Hematopoietic multipotent progenitor cell treated with erythropoietin and hydrocortisone succinate and interleukin-3 and kit ligand, for 8 days (in vitro differentiated cells): Measurements from ENCODE around the gene CALD1.
A peak's percentile ranks its signal among the peaks of the same experiment; 100 is the strongest.

Experiments used
- DNase-seq: peaks from one replicate; pipeline ENCODE4 v3.0.0-alpha.2; 2015

Gene CALD1

GRCh38 chr7:134932707-134933370 lies 153.4 kb downstream of the CALD1 start:
- no peak for DNase-seq

DNA sequence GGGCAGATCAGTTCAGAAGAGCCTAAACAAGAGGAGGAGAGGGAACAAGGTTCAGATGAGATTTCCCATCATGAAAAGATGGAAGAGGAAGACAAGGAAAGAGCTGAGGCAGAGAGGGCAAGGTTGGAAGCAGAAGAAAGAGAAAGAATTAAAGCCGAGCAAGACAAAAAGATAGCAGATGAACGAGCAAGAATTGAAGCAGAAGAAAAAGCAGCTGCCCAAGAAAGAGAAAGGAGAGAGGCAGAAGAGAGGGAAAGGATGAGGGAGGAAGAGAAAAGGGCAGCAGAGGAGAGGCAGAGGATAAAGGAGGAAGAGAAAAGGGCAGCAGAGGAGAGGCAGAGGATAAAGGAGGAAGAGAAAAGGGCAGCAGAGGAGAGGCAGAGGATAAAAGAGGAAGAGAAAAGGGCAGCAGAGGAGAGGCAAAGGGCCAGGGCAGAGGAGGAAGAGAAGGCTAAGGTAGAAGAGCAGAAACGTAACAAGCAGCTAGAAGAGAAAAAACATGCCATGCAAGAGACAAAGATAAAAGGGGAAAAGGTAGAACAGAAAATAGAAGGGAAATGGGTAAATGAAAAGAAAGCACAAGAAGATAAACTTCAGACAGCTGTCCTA lies 154.1 kb downstream of the CALD1 start:
- no peak for DNase-seq

DNA sequence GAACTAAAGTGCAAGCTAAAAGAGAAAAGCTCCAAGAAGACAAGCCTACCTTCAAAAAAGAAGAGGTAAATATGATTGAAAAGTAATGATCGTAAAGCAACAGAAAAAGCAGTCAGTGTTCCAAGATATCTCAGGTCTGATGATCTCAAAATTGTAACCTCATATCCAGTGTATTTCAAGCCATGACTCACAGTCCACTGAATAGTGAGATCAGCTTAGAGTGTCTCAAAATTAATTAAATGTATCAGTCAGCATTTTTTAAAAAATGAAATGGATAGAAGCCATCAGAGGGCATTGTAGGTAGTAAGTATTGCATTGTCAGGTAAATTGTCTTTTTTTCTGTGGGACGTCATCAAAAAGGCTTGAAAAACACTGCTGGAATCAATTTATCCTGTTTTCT lies 156.3 kb downstream of the CALD1 start:
- no peak for DNase-seq

GRCh38 chr7:134936893-134937510 lies 157.6 kb downstream of the CALD1 start:
- no peak for DNase-seq

GRCh38 chr7:134938141-134938540 lies 158.7 kb downstream of the CALD1 start:
- DNase-seq: no peak

- DNase-seq: no peak
Observed at GRCh38 chr7:134939136-134939535, 159.7 kb downstream of the CALD1 start.

GRCh38 chr7:134940729-134941128 lies 161.3 kb downstream of the CALD1 start:
- no peak for DNase-seq

- no peak for DNase-seq
Observed at GRCh38 chr7:134941185-134941900, 161.9 kb downstream of the CALD1 start.

DNA sequence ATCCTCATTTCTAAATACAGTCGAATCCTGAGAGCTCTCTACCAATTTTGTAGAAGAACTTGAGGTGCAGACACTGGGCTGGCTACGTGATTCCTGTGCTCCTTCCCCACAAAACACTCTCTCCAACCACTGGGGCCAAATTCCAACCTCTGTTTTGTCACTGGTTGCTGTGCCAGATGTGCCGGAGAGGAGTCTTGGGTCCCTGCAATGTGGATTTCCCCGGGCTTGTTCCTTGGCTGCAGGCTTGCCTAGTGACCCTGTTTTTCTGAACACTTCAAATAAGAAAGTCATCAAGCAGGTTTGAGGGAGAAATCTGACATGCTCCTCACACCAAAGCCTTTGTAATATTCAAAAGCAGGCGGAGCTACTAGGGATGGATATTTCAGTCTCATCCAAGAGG lies 162.5 kb downstream of the CALD1 start:
- DNase-seq: no peak

GRCh38 chr7:134942690-134943466 lies 163.4 kb downstream of the CALD1 start:
- DNase-seq: no peak

- peak; percentile 48 for DNase-seq
Observed at GRCh38 chr7:134943785-134944400, 164.5 kb downstream of the CALD1 start.

GRCh38 chr7:134945691-134946090 lies 166.3 kb downstream of the CALD1 start:
- no peak for DNase-seq

DNA sequence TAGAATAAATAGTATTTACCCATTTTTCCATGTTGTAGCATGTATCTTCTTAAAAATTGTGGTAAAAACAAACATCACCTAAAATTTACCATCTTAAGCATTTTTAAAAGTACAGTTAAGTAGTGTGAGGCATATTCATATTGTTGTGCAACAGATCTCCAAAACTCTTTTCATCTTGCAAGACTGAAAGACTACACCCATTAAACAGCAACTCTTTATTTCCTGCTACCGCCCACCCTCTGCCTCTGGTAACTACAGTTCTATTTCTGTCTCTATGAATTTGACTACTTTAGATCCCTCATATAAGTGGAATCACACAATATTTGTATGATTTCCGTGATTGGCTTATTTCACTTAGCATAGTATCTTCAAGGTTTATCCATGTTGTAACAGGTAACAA lies 166.8 kb downstream of the CALD1 start:
- DNase-seq: no peak

DNA sequence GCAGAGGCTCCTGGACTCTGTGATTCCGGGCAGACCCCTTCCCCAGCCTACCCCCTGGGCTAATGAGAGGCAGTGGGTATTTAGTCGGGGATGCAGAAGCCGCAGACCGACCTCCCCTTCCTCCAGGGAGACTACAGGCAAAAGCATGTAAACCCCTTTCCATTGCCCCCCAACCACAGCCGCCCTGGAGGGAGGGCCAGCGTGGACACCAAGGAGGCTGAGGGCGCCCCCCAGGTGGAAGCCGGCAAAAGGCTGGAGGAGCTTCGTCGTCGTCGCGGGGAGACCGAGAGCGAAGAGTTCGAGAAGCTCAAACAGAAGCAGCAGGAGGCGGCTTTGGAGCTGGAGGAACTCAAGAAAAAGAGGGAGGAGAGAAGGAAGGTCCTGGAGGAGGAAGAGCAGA lies 167.9 kb downstream of the CALD1 start:
- no peak for DNase-seq

- DNase-seq: no peak
Observed at GRCh38 chr7:134947831-134948230, 168.4 kb downstream of the CALD1 start.

- no peak for DNase-seq
Observed at GRCh38 chr7:134948246-134948645, 168.8 kb downstream of the CALD1 start.

DNA sequence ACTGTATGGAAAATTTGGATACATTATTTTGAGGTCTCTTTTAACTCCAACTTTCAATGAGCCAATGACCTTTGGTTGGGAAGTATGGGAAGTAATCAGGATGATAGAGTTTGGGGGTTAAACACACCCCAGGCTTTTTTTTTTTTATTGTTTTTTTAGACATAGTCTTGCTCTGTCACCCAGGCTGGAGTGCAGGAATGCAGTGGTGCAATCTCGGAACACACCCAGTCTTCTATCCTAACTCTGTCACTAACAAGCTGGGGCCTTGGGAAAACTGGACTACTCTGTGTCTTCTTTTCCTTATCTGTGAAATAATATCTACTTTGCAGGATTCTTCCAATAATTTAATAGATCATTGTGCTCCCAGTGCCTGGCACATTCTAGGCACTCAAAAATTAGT lies 169.3 kb downstream of the CALD1 start:
- DNase-seq: no peak

DNA sequence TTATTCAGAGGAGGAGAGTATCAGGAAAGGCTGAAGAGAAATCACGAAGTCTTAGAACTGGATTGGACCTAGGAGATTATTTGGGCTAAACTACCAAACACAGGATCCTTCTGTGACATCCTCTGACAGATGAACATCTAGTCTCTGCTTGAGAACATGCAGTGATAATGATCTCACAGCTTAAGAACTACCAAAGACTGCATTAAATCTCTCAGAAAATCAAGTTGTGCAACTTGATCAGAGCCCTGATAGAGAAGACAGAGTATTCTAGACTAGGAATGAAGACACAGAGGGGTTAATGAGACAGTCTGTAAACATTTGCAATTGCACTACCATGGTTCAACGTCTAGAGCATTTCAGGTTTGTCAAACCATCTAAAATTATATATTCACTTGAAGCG lies 169.7 kb downstream of the CALD1 start:
- no peak for DNase-seq

DNA sequence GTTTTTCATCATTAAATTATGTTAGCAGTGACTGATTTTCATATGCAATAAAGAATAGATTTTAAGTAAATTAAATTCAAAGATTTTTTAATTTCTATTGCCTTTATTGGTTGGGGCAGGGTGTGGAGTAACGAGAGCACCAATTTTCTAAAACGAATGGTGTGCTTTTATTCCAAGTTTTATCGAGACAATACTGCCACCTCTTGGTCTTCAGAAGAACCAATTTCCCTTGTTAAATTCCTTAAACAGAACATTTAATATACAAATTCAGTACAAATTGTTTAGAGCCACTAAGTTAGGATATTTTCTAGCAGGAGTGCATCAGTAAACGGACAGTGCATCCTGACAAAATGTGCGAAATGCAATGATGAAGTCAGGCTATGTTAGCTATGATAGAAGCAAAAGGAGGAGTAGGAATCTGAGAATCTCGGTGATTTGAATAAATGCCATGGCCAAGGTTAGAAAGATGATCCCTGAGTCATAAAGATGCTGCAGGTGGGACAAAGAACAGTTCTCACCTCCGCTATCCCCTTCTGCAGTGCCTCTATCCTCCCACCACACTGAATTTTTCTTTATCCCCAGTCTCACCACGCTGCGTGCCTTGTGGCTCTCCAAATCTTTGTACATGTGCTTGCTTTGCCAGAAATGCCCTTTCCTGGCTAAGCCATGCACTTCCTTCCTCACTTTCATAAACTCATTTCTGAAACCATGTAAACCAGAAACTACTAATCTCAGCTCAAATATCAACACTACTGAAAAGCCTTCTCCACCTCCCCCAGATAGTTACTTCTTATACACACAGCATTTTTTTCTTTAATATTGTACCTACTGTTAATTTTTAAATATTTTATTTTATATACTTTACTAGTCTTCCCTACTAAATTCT lies 175.0 kb downstream of the CALD1 start:
- DNase-seq: peak; percentile 50

GRCh38 chr7:134957005-134957404 lies 177.6 kb downstream of the CALD1 start:
- no peak for DNase-seq

GRCh38 chr7:134959810-134960209 lies 180.4 kb downstream of the CALD1 start:
- no peak for DNase-seq
